DMS53 treated with DMSO at 0.1 percent for 48 hours (cell line): ENCODE measurements around the gene FMN2.
A peak's percentile ranks its signal among the peaks of the same experiment; 100 is the strongest.

ENCODE experiments used
- DNase-seq: peaks from one replicate; lab custom pipeline; 2025; ENCODE audit not compliant: unreplicated experiment; lab: John Stamatoyannopoulos, UW

FMN2 gene

DNA sequence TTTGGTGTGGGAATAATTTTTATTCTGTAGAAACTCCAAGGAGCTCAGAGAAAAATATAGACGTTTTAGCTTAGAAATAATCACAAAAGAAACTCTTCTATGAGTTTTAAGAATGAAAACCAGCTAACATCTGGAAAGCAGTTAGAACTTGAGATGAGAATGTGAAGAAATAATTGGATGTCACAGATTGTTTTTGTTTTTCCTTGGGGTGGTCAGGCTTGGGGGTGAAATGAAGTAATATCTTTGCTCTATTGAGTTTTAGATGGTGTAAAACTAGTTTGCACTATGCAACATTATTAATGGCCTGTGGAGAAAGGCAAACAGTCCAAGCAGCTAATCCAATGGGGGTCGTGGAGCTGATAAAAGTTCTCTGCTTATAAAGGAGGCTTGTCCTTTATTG, 101.2 kb downstream of the FMN2 start:
- DNase-seq, result no peak

DNA sequence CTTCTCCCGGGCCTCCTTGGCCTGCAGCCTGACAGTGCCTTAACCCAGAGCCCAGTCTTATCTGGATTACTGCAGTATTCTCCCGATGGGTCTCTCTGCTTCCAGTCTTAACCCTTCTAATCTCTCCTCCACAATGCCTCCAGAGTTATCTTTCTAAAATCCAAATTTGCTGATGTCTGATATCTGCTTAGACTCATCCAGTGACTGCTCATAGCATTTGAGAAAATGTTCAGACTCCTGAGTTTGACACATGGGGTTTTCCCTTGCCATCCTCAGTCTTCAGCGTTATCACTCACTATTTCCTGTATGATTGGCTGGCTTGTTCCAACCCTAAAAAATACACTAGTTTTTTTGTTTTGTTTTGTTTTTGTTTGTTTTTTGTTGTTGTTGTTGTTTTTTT, 102.0 kb downstream of the FMN2 start:
- no peak for DNase-seq

DNA sequence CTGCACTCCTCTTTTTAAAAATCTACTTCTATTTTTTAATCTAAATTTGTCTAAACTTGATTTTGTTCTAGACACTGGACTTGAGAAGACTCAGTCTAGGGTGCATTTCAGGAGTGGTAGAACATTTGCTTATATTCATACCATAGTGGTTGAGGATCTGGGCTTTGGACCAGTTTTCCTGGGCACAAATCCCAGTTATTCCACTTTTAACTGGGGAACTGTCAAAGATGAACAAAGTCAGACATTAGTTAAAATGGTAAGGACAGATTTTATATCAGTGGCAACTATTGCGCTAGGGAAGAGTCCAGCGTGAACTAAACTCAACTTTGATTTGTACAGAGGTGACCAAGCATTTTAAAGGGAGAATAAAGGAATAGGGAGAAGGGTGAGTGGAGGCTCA, 102.4 kb downstream of the FMN2 start:
- DNase-seq, result no peak

DNA sequence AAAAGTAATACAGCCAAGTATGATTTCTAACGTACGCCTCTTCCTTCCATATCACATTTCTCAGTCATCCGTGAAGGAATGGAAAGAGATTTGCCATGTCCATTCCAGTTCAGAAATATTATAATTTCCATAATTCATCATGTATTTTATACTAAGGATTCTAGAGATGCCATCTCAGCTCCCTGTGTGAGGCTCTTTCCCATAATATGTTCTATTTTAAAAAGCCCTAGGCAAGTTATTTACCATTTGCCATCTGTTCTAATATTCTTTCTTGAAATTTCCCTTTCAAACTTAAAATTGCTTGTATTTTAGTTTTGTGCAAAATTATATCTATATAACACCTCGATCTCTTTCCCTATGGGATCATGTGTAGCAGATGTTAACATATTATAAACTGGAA, 106.7 kb downstream of the FMN2 start:
- no peak for DNase-seq

DNA sequence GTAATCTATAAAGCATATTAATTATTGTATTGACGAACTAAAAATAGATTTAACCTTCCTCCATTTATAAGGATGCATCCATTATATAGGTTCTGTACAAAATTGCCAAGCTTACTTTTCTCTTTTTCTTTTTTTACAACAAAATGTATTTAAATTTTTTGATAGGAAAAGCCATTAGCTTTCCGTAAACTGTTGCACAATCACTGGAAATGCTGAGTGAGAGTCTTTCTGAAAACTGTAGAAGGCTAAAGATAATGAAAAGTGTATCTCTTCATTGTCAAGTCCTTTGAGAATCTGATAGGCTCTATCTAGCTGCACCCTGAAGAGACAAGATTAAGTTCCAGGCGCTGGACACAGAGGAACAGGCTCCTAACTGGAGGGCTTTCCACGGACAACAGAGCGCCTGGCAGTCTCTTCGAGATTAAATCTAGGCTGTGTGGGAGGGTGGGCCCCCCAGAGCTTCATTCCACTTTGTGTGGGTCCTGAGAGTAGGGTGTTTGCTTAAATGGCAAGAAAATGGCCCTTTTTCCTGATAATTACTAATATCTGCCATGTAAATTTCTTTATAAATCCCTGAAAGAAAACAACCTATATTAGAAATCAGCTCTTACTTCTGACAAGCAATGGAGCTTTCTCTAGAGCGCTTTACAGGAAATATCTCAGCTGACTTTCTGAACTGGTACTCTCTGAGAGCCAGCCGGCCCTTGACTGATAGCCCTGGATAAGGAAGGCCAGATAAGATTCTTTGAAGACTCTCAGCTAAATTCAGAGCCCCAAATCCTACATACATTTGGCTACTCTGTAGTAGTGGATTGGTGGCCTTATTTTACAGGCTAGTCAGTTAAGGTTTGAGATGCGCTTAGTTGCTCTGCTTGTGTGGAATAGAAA, 108.3 kb downstream of the FMN2 start:
- DNase-seq, result no peak

DNA sequence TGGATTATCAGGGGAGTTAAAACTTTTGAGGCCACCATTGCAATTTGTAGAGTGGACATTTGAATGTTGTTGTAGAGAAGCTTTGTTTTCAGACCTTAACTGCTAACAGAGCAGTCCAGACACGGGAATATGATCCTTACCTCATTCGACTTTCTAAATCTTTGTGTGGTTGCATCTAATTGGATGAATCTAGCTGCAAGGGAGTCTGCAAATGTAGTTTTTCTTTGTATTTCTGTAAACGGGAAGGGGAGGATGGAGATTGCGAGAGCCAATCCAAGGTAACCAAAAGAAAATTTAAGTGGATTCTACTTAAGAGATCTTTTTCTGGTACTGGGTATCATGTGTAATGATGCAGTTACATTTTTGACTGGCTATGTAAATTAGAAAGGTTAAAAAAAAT, 110.2 kb downstream of the FMN2 start:
- DNase-seq, result no peak

DNA sequence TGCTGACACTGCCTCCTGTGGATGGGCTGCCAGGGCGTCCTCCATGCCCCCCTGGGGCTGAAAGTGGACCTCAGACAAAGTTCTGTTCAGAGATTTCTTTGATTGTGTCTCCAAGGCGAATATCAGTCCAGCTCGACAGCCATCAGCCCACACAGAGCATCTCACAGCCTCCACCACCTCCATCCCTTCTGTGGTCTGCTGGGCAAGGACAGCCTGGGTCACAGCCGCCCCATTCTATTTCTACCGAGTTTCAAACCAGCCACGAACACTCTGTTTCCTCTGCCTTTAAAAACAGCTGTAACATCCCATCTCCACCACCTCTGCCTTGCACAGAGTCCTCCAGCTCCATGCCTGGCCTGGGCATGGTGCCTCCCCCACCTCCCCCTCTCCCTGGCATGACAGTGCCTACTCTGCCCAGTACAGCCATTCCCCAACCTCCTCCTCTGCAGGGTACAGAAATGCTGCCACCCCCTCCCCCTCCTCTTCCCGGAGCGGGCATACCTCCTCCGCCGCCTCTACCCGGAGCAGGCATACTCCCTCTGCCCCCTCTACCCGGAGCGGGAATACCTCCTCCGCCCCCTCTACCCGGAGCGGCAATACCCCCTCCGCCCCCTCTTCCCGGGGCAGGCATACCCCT, 115.5 kb downstream of the FMN2 start:
- DNase-seq, result no peak

DNA sequence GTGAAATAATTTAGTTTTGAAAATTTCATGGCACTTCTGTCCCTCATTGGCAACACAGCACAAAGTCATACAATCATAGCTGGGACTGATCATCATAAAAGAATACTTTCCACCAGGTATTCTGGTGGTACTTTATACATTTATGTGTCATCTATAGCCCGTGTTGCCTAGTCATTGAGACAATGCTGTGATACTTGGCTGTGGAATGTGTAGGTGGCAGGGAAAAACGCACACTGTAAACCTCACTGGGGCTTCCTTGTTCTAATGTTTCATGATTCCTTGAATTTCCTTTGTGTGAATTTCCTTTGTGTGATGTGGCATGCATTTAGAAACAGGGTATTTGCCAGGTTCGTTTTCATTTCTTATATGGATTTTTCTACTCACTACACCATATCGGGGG, 118.3 kb downstream of the FMN2 start:
- no peak for DNase-seq

DNA sequence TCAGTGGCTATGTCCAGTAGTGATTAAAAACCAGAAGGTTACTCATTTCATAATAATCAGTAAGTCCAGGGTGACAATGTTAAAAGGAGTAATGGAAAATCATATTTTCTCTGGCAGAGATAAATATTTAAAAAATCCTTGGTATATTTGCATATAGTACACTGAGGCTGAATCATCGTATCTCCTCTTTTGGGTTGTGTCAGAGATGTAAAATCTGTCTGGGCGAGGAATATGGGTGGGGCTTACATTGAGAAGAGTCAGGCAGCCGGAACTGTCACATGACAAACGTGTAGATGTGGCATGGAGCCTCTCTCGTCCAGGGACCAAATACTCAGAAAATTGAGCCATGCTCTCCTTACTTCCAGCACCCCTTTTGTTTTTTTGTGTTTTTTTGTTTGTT, 120.9 kb downstream of the FMN2 start:
- DNase-seq, result no peak

DNA sequence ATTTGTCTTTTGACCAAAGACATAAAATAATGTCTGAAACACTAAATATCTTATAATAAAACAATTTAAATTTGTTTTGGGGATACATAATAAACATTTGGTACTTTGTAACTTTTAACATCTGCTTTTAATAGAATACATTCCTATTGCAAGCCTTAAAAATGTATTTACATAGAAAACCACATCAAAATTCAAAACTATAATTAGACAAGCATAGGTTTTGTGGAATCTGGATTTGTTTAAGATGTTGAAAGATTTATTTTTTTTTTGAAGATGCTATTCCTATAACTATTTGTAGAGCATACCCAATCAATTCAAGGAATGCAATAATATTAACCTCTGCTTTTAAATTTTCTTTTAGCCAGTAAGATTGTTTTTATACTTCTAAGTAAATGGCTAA, 125.7 kb downstream of the FMN2 start:
- no peak for DNase-seq

DNA sequence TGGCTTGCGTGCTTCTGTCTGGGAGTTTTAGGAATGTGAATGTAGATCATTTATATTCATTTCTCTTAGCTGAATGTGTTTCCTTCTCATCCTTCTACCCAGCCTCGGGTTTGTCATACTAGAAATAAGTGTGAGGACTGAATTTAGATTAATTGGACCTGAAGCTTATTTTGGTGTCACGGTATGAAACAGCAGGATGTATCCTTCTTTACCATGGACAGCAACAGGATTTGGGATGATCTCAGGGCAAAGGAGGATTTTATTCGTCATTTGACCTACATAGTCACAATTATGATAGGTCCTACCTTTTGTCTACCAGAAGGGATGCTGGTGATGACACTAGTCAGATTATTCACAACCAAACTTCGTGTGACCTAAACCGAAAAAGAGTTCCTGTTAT, 127.4 kb downstream of the FMN2 start:
- DNase-seq, result no peak

DNA sequence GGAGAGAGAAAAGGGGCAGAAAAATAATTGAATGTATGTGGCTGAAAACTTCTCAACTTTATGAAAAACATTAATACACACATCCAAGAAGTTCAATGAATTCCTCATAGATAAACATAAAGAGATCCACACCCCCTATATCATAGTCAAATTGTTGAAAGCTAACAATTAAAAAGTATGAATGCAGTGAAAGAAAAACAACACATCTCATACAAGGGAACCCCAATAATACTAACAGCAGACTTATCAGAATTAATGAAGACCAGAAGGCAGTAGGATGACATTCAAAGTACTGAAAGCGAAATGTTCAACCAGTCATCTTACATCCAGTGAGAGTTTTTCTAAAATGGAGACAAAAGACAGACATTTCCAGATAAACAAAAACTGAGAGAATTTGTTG, 134.4 kb downstream of the FMN2 start:
- no peak for DNase-seq

DNA sequence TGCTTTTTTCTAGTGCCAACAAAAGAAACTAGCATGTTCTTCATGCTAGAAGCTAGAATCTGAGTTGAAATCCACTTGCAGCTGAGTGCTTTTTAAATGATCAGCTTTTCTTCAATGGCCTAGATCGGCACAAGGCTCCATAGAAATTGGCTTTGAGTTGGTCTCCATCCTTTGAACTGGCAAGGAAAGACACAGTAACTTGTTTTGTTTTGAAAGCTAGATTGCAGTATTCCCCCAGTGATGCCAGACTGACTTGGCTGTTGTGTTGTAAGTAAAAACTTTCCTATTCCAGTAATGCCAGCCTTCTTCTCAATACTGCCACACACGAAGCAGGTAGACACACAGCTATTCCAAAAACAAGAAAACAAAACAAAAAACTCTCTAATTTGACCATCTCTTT, 139.1 kb downstream of the FMN2 start:
- DNase-seq, result no peak

DNA sequence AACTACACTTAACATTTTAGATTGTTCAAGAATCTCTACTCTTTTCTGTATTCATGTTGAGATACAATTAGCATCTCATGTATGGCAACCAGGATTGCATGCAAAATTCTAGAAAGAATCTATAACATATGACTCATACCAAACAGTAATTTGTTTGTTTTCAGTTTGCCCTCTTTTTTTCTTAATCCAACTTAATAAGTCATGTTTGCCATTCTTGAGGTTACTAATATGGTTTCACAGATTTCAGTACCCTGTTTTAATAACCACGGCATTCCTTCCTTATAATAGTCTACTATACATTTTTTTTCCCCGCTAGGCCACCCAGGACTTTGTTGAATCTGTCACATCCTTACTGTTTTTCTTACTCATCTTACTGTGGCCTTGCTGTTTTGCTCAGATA, 140.8 kb downstream of the FMN2 start:
- DNase-seq, result no peak

DNA sequence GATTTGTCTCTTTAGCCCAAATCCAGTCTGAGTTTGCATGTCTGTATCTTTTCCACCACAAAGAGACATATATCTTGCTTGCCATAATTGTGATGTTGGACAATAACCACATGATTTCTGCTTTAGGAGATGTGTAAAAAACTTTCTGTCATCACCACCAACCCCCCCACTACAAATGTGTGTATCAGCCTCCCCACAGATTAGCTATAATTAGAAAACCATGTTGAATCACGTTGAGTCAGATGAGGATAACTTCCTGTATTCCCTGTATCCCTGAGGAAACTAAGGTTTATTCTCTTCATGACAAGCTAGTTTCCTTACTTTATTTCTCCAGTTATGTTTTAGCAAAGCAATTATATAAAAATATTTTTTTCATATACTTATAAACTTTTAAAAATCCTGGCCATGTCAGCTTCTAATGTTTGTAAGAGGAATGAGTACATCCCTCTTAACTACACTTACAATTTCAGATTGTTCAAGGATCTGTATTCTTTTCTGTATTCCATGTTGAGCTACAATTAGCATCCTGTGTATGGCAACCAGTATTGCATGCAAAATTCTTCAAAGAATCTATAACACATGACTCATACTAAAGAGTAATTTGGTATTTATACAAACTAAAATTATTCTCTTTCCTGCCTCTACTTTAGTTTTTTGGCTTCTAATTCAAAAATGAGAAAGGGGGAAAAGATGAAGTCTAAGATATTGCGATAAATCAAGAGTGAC, 143.0 kb downstream of the FMN2 start:
- no peak for DNase-seq

DNA sequence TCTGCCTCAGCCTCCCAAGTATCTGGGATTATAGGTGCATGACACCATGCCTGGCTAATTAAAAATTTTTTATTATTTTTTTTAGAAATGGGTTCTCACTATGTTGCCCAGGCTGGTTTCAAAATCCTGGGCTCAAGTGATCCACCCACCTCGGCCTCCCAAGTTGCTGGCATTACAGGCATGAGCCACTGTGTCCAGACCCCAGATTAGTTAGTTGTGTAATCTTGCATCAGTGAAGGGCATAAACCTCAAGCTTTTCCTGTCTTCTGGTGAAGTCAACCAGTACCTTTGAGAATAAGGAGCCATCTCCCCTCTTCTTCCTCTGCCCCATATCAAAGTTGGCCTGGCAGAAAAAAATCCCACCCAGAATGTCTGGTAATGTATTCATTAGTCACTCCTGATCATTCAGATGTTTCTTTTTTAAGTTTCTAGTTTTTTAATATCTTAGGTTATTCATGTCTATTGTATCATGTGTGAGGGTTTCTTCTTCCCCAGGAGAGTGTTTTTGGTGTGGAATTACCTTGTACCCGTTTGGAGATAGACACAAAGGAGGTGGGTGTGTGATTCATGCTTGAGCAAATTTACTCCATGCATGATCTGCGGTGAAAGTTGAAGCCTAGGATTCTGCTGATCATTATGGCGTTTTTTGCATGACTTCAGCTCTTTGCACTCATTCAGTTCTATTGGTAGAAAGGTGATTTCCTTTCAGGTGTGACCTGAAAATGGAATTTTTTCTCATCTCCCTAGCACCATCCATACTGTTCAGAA, 144.0 kb downstream of the FMN2 start:
- peak; percentile 54 for DNase-seq

DNA sequence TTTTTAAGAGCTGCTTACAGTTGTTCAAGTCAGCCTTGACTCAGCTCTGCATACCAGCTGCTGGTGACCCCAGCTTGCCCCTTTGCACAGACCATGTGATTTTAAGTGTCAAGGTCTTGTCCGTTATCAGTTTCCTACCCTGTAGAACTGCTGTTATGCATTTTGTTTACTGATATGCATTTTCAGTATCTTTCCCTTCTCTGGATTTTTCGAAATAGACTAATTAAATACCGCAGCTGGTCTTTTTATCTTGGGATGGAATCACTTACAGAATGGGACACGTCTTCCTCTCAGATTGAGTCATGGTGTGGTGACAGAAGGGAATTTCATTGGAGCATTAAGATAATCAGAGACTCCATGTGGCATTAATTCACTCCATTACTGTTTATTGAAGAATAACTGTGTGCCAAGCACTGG, 145.6 kb downstream of the FMN2 start:
- DNase-seq, result no peak

DNA sequence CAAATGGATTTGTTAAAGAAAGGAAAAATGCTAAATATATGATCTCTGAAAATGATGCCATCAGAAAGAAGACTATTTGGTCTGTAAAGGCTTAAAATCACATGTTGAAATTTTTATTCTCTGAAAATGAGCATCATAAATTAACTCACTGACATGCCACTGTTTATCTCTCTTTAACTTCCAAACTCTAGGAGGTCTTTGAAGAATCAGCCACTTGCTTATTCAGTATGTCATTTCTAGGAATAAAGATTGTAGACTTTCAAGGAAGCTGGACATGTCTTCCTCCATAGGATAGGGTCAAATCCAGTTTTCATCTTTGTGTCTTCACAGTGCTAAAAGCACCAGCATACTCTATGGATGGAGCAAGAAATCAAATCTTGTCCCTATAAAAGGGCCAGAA, 147.6 kb downstream of the FMN2 start:
- DNase-seq, result no peak

DNA sequence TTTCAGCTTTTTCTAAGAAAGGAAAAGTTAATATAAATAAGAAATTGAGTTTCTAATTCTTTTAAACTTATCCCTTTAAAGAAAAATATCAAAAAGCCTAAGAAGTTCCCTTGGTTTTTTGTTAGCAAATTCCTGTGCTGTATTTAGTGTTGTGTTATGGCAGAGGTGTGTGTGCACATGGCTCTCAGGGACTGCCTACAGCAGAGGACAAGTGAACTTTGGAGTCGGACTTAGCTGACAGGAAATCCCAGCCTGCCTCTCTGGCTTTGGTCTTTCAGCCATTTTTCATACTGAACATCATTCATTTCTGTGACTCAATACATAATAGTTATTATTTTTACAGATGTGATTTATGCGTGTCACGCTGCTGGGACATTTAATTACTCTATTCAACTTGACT, 149.6 kb downstream of the FMN2 start:
- DNase-seq, result no peak

DNA sequence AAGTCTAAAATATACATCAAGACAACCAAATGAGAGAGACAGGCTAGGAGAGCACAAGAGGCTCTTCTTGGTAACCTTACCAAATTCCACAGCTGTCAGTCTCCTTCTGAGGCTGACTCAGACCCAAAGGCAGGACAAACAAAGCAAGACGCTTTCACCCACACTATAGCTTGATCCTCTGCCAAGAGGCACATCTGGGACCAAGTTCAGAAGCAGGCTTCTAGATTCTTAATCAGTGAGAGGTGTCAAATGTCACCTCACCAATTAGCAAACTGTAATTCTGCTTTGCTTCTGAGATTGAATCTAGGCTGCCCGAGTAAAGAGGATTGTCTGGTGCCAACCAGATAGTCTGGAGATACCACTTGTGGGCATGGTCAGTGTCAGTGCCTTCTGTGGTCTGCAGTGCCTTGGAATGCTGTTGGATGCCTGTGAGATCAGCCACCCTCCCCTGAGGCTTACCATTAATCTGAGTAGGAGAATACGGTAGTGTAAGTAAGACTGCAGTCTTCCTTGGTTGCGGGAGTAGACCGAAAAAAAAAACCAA, 151.0 kb downstream of the FMN2 start:
- DNase-seq, result no peak
